NCI-H524 (cell line): Measurements from ENCODE around the gene PRKCB.
"Not testable (repeated sequence)": the region's sequence is repeated elsewhere in the genome, so short reads cannot be mapped to it uniquely, and the experiment has no call there.

Source experiments
- DNase-seq, 2 experiments: peaks; one replicate each; lab custom pipeline; 2025; lab: John Stamatoyannopoulos, UW

The PRKCB gene

GRCh38 chr16:24094660-24095059 is 258.9 kb downstream of the PRKCB start:
- no peak for DNase-seq

- DNase-seq: no peak
Observed at GRCh38 chr16:24098896-24099295, 263.1 kb downstream of the PRKCB start.

GRCh38 chr16:24101431-24101830 is 265.6 kb downstream of the PRKCB start:
- no peak for DNase-seq

- no peak for DNase-seq
Observed at GRCh38 chr16:24102209-24102660, 266.5 kb downstream of the PRKCB start.

GRCh38 chr16:24105471-24105870 is 269.7 kb downstream of the PRKCB start:
- DNase-seq: not testable (repeated sequence)

- DNase-seq: not testable (repeated sequence)
Observed at GRCh38 chr16:24108090-24108489, 272.3 kb downstream of the PRKCB start.

GRCh38 chr16:24111724-24112302 is 276.0 kb downstream of the PRKCB start:
- no peak for DNase-seq

GRCh38 chr16:24113115-24113745 is 277.4 kb downstream of the PRKCB start:
- no peak for DNase-seq

- DNase-seq: no peak
Observed at GRCh38 chr16:24114876-24115275, 279.1 kb downstream of the PRKCB start.

- DNase-seq: no peak
Observed at GRCh38 chr16:24116046-24116776, 280.4 kb downstream of the PRKCB start.

- no peak for DNase-seq
Observed at GRCh38 chr16:24116989-24117388, 281.2 kb downstream of the PRKCB start.

- no peak for DNase-seq
Observed at GRCh38 chr16:24117680-24118079, 281.9 kb downstream of the PRKCB start.

GRCh38 chr16:24118126-24118821 is 282.5 kb downstream of the PRKCB start:
- DNase-seq: no peak

GRCh38 chr16:24119807-24120206 is 284.0 kb downstream of the PRKCB start:
- no peak for DNase-seq

GRCh38 chr16:24123275-24123674 is 287.5 kb downstream of the PRKCB start:
- DNase-seq: no peak

GRCh38 chr16:24124291-24124690 is 288.5 kb downstream of the PRKCB start:
- DNase-seq: no peak

GRCh38 chr16:24125214-24125613 is 289.4 kb downstream of the PRKCB start:
- no peak for DNase-seq

GRCh38 chr16:24129412-24129918 is 293.7 kb downstream of the PRKCB start:
- no peak for DNase-seq

- no peak for DNase-seq
Observed at GRCh38 chr16:24130494-24131085, 294.8 kb downstream of the PRKCB start.

- DNase-seq: no peak
Observed at GRCh38 chr16:24131294-24131693, 295.5 kb downstream of the PRKCB start.

- DNase-seq: no peak
Observed at GRCh38 chr16:24132048-24132796, 296.4 kb downstream of the PRKCB start.
